Measurements from ENCODE around the gene NFATC1.

DNA sequence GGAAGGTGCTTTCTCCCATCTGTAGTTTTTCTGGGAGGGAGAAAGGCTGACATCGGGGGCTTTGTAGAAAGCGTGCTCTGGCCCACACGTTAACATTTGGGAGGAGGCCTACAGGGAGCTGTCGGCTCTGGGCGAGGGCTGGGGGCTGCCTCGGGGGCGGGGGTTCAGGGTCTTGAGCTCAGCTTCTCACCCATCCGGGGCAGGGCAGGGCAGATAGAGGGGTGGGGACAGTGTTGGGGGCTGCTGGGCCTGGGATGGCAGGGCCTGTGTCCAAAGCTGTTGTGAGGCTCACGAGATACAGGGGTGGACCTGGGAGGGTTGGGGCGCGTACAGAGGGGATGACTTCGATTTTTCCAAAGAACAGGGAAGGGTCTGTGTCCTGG, 27.0 kb downstream of the NFATC1 start:
- TF ChIP-seq, protein P1, sequence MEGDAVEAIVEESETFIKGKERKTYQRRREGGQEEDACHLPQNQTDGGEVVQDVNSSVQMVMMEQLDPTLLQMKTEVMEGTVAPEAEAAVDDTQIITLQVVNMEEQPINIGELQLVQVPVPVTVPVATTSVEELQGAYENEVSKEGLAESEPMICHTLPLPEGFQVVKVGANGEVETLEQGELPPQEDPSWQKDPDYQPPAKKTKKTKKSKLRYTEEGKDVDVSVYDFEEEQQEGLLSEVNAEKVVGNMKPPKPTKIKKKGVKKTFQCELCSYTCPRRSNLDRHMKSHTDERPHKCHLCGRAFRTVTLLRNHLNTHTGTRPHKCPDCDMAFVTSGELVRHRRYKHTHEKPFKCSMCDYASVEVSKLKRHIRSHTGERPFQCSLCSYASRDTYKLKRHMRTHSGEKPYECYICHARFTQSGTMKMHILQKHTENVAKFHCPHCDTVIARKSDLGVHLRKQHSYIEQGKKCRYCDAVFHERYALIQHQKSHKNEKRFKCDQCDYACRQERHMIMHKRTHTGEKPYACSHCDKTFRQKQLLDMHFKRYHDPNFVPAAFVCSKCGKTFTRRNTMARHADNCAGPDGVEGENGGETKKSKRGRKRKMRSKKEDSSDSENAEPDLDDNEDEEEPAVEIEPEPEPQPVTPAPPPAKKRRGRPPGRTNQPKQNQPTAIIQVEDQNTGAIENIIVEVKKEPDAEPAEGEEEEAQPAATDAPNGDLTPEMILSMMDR (IDR thresholded peaks at IDR 0.05), result no peak
- TF ChIP-seq, protein P2, sequence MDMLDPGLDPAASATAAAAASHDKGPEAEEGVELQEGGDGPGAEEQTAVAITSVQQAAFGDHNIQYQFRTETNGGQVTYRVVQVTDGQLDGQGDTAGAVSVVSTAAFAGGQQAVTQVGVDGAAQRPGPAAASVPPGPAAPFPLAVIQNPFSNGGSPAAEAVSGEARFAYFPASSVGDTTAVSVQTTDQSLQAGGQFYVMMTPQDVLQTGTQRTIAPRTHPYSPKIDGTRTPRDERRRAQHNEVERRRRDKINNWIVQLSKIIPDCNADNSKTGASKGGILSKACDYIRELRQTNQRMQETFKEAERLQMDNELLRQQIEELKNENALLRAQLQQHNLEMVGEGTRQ (IDR thresholded peaks at IDR 0.05), result no peak
- TF ChIP-seq POLR2A (IDR thresholded peaks at IDR 0.05; ENCODE audit: low read length) (no peak), RCOR1 (IDR thresholded peaks at IDR 0.05; ENCODE audit: low read depth, low read length) (no peak), CBX2 (IDR thresholded peaks at IDR 0.05; ENCODE audit: borderline replicate concordance, low read depth) (no peak), JUN (IDR thresholded peaks at IDR 0.05) (no peak), MAZ (IDR thresholded peaks at IDR 0.05; ENCODE audit: borderline replicate concordance, low read depth, low read length) (no peak)
- TF ChIP-seq, protein P3, sequence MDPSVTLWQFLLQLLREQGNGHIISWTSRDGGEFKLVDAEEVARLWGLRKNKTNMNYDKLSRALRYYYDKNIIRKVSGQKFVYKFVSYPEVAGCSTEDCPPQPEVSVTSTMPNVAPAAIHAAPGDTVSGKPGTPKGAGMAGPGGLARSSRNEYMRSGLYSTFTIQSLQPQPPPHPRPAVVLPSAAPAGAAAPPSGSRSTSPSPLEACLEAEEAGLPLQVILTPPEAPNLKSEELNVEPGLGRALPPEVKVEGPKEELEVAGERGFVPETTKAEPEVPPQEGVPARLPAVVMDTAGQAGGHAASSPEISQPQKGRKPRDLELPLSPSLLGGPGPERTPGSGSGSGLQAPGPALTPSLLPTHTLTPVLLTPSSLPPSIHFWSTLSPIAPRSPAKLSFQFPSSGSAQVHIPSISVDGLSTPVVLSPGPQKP (IDR thresholded peaks at IDR 0.05; ENCODE audit: low read depth, low read length), result no peak
